ENCODE data around the gene RERG. TPM values are rescaled to one million over a fixed set of nuclear protein-coding genes. Genes with fewer than 3 reads are reported as not detected.

The RERG gene
- total RNA-seq, 3 donors from 2014 or later (not counting 1 experiment from before 2014, with no cell fraction given): not detected

- Histone ChIP-seq H3K36me3 (ENCODE audit: control insufficient read depth, insufficient read depth, low read length) (no peaks in the 10 kb centered on the region), H3K4me3 (ENCODE audit: low read length) (no peak overlapping the region), H3K27me3 (ENCODE audit: control insufficient read depth, insufficient read depth, low read length) (peaks cover 2% of the 10 kb centered on the region), H3K4me1 (ENCODE audit: control insufficient read depth, insufficient read depth, low read length) (no peaks in the 10 kb centered on the region), H3K9me3 (ENCODE audit: control insufficient read depth, insufficient read depth, low read length) (no peaks in the 10 kb centered on the region), H3K27ac (ENCODE audit: low read length) (no peak overlapping the region)
- Mint-ChIP-seq H3K27me3 (ENCODE audit: low read depth in 2 of 2) (peaks cover 9 to 31% of the 10 kb centered on the region in 2 donors), H3K27ac (no peak overlapping the region), H3K36me3 (no peaks in the 10 kb centered on the region), H3K4me1 (no peaks in the 10 kb centered on the region), H3K9me3 (peaks cover 0 to 2% of the 10 kb centered on the region in 2 donors), H3K4me3 (no peak overlapping the region)
- no peak for ATAC-seq
- intact Hi-C loops (cut with micrococcal nuclease): no loop called here
- TF ChIP-seq CTCF (IDR thresholded peaks at IDR 0.05): no peak
- no peak for DNase-seq
- WGBS (ENCODE audit: insufficient coverage): 100% methylated on average over 1 of the region's 3 CpGs
Measured at GRCh38 chr12:15196678-15197505, 24.3 kb downstream of the RERG start.

- intact Hi-C loops (cut with micrococcal nuclease): no loop called here
- DNase-seq (no peak), ATAC-seq (no peak)
- no peaks in the 10 kb centered on the region for H3K9me3 ChIP-seq (ENCODE audit: control insufficient read depth, insufficient read depth, low read length)
- Mint-ChIP-seq H3K9me3 (peaks cover 0 to 2% of the 10 kb centered on the region in 2 donors), H3K27ac (no peak overlapping the region), H3K4me3 (no peak overlapping the region), H3K36me3 (no peaks in the 10 kb centered on the region), H3K4me1 (no peaks in the 10 kb centered on the region), H3K27me3 (ENCODE audit: low read depth in 2 of 2) (peaks cover 9 to 31% of the 10 kb centered on the region in 2 donors)
- no peak overlapping the region for H3K27ac ChIP-seq (ENCODE audit: low read length)
- H3K4me1 ChIP-seq (ENCODE audit: control insufficient read depth, insufficient read depth, low read length): no peaks in the 10 kb centered on the region
- WGBS (ENCODE audit: insufficient coverage): 61% methylated on average over 3 of the region's 3 CpGs
- no peak overlapping the region for H3K4me3 ChIP-seq (ENCODE audit: low read length)
- TF ChIP-seq CTCF (IDR thresholded peaks at IDR 0.05): no peak
- H3K36me3 ChIP-seq (ENCODE audit: control insufficient read depth, insufficient read depth, low read length): no peaks in the 10 kb centered on the region
- peaks cover 2% of the 10 kb centered on the region for H3K27me3 ChIP-seq (ENCODE audit: control insufficient read depth, insufficient read depth, low read length)
Measured at GRCh38 chr12:15196221-15196620, 25.0 kb downstream of the RERG start.

GRCh38 chr12:15194456-15195368, 26.5 kb downstream of the RERG start:
- no peaks in the 10 kb centered on the region for H3K4me1 Mint-ChIP-seq
- no peaks in the 10 kb centered on the region for H3K36me3 Mint-ChIP-seq
- ATAC-seq: no peak
- Histone ChIP-seq H3K9me3 (ENCODE audit: control insufficient read depth, insufficient read depth, low read length) (no peaks in the 10 kb centered on the region), H3K27ac (ENCODE audit: low read length) (no peak overlapping the region), H3K36me3 (ENCODE audit: control insufficient read depth, insufficient read depth, low read length) (no peaks in the 10 kb centered on the region), H3K27me3 (ENCODE audit: control insufficient read depth, insufficient read depth, low read length) (peaks cover 2% of the 10 kb centered on the region), H3K4me1 (ENCODE audit: control insufficient read depth, insufficient read depth, low read length) (no peaks in the 10 kb centered on the region), H3K4me3 (ENCODE audit: low read length) (no peak overlapping the region)
- H3K4me3 Mint-ChIP-seq: no peak overlapping the region
- no peak for DNase-seq
- 68% methylated on average over 5 of the region's 6 CpGs for WGBS (ENCODE audit: insufficient coverage)
- H3K9me3 Mint-ChIP-seq: peaks cover 0 to 2% of the 10 kb centered on the region in 2 donors
- intact Hi-C loops (cut with micrococcal nuclease): no loop called here
- no peak overlapping the region for H3K27ac Mint-ChIP-seq
- TF ChIP-seq CTCF (IDR thresholded peaks at IDR 0.05): no peak
- peaks cover 9 to 24% of the 10 kb centered on the region in 2 donors for H3K27me3 Mint-ChIP-seq (ENCODE audit: low read depth in 2 of 2)

Data from natural killer cell (primary cell).